Neural cell (in vitro differentiated cells): ENCODE measurements around the gene NYAP2. TPM values are rescaled to one million over a fixed set of nuclear protein-coding genes. Genes with fewer than 3 reads are reported as not detected.

Experiments used
- H2AFZ ChIP-seq: fragments of 200-600, 300-800 bp; sonication (generic), shearing (Covaris generic); 2 replicates; pipeline ENCODE4 v1.6.0; 2014; ENCODE audit warnings: low read depth, mild to moderate bottlenecking, antibody characterized with exemption, low read length, moderate library complexity
- H3F3A ChIP-seq: fragments of 200-600 bp; shearing (Covaris generic); 2 replicates; pipeline ENCODE4 v1.6.1; 2016; ENCODE audit warnings: mild to moderate bottlenecking, moderate library complexity, mixed read lengths, antibody characterized with exemption, low read length; ENCODE audit not compliant: insufficient read depth, poor library complexity, severe bottlenecking
- H3K27ac ChIP-seq: fragments of 200-600, 300-800 bp; sonication (generic), shearing (Covaris generic); 2 replicates; pipeline ENCODE4 v1.5.1; 2014; ENCODE audit warnings: mild to moderate bottlenecking, low read length, moderate library complexity
- H3K27me3 ChIP-seq: fragments of 300-800, 200-600 bp; sonication (generic), shearing (Covaris generic); 2 replicates; pipeline ENCODE4 v1.6.0; 2014; ENCODE audit warnings: mild to moderate bottlenecking, low read depth, low read length, moderate library complexity; ENCODE audit not compliant: insufficient read depth
- H3K36me3 ChIP-seq: fragments of 300-800, 200-600 bp; sonication (generic), shearing (Covaris generic); 2 replicates; pipeline ENCODE4 v1.5.1; 2014; ENCODE audit warnings: mild to moderate bottlenecking, antibody characterized with exemption, low read length, moderate library complexity; ENCODE audit not compliant: insufficient read depth
- H3K4me2 ChIP-seq: fragments of 300-800, 200-600 bp; sonication (generic), shearing (Covaris generic); 2 replicates; pipeline ENCODE4 v1.6.0; 2014; ENCODE audit warnings: mild to moderate bottlenecking, low read length
- H3K4me3 ChIP-seq: fragments of 300-800, 200-600 bp; sonication (generic), shearing (Covaris generic); 2 replicates; pipeline ENCODE4 v1.5.1; 2014; ENCODE audit warnings: mild to moderate bottlenecking, low read length, moderate library complexity
- H3K79me2 ChIP-seq: fragments of 200-600 bp; shearing (Covaris generic); replicated peaks from 2 replicates; pipeline ENCODE4 v1.6.0; 2014; ENCODE audit warnings: mild to moderate bottlenecking, low read length, moderate library complexity; ENCODE audit not compliant: insufficient read depth
- H3K9ac ChIP-seq: fragments of 300-800, 200-600 bp; sonication (generic), shearing (Covaris generic); 2 replicates; pipeline ENCODE4 v1.6.1; 2016; ENCODE audit warnings: mild to moderate bottlenecking, low read length, mixed read lengths
- H3K9me2 ChIP-seq: fragments of 200-600 bp; shearing (Covaris generic); 2 replicates; pipeline ENCODE4 v1.6.1; 2016; ENCODE audit warnings: mild to moderate bottlenecking, low read length, mixed read lengths; ENCODE audit not compliant: insufficient read depth
- H3K9me3 ChIP-seq: fragments of 200-600, 300-800 bp; sonication (generic), shearing (Covaris generic); 2 replicates; pipeline ENCODE4 v1.6.1; 2016; ENCODE audit warnings: mild to moderate bottlenecking, mixed run types, low read length, moderate library complexity, mixed read lengths
- H4K20me1 ChIP-seq: fragments of 200-600 bp; shearing (Covaris generic); 2 replicates; pipeline ENCODE4 v1.6.1; 2016; ENCODE audit warnings: mild to moderate bottlenecking, mixed run types; ENCODE audit not compliant: insufficient read depth
- EP300 ChIP-seq: fragments of 450-650 bp; conservative IDR thresholded peaks from 2 replicates; pipeline ENCODE4 v1.6.1; 2014; ENCODE audit warnings: antibody characterized with exemption, mild to moderate bottlenecking, moderate library complexity; ENCODE audit not compliant: poor library complexity, severe bottlenecking
- EZH2 ChIP-seq: fragments of 200-600, 300-800 bp; shearing (Covaris generic), sonication (generic); IDR thresholded peaks from 2 replicates; pipeline ENCODE4 v1.6.1; 2014; ENCODE audit warnings: antibody characterized with exemption, low read length, borderline replicate concordance, mild to moderate bottlenecking; ENCODE audit not compliant: insufficient read depth, poor library complexity, severe bottlenecking
- MXI1 ChIP-seq: fragments of 450-650 bp; conservative IDR thresholded peaks from 2 replicates; pipeline ENCODE4 v1.6.1; 2014; ENCODE audit warnings: antibody characterized with exemption, mild to moderate bottlenecking; ENCODE audit not compliant: poor library complexity, severe bottlenecking
- POLR2AphosphoS5 ChIP-seq: IDR thresholded peaks from 2 replicates; pipeline ENCODE4 v1.6.1; 2012
- RAD21 ChIP-seq: fragments of 450-650 bp; conservative IDR thresholded peaks from 2 replicates; pipeline ENCODE4 v1.6.1; 2014; ENCODE audit warnings: antibody characterized with exemption, mild to moderate bottlenecking, moderate library complexity
- SMC3 ChIP-seq: fragments of 450-650 bp; conservative IDR thresholded peaks from 2 replicates; pipeline ENCODE4 v1.6.1; 2014; ENCODE audit warnings: antibody characterized with exemption, mild to moderate bottlenecking, moderate library complexity; ENCODE audit not compliant: poor library complexity
- TAF1 ChIP-seq: IDR thresholded peaks from 2 replicates; pipeline ENCODE4 v1.6.1; 2012; ENCODE audit warnings: low read depth
- polyA plus RNA-seq: library from polyadenylated mRNA; depleted of rRNA; stranded (reverse); fragments of >200 nt; gene quantifications from 2 replicates; pipeline ENCODE4 v1.2.3, GENCODE V29; 2014
- TF ChIP-seq, protein P1 (sequence below): IDR thresholded peaks from 2 replicates; pipeline ENCODE4 v1.6.1; 2012; ENCODE audit warnings: borderline replicate concordance
- TF ChIP-seq, protein P2 (sequence below): fragments of 450-650 bp; IDR thresholded peaks from 2 replicates; pipeline ENCODE4 v1.5.1; 2014; ENCODE audit warnings: antibody characterized with exemption, mild to moderate bottlenecking, moderate library complexity; ENCODE audit not compliant: poor library complexity, severe bottlenecking

Gene NYAP2
- polyA plus RNA-seq, 1 donor from 2014 or later: 0.98 TPM

DNA sequence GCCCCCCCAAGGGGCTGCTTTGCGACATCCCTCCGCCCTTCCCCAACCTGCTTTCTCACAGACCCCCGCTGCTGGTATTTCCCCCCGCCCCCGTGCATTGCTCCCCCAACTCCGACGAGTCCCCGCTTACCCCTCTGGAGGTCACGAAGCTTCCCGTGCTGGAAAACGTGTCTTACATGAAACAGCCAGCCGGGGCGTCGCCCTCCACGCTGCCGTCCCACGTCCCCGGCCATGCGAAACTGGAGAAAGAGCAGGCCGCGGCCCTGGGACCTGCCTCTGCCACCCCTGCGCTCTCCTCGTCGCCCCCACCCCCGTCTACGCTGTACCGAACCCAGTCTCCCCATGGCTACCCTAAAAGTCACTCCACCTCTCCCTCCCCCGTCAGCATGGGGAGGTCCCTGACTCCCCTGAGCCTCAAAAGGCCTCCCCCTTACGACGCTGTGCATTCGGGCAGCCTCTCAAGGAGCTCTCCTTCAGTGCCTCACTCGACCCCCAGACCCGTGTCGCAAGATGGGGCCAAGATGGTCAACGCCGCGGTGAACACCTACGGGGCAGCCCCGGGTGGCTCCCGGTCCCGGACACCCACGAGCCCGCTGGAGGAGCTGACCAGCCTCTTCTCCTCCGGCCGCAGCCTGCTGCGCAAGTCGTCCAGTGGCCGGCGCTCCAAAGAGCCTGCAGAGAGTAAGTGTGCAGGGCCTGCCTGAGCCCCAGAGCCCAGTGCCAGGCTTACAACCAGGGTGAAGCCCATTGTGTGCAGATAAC, 183.0 kb downstream of the NYAP2 start:
- no peaks in the 10 kb centered on the region for H3F3A ChIP-seq
- no peak for TF ChIP-seq TAF1
- no peaks in the 10 kb centered on the region for H3K9me3 ChIP-seq
- H3K27me3 ChIP-seq: no peaks in the 10 kb centered on the region
- H3K36me3 ChIP-seq: peaks cover 8% of the 10 kb centered on the region
- H4K20me1 ChIP-seq: no peaks in the 10 kb centered on the region
- no peak overlapping the region for H2AFZ ChIP-seq
- H3K4me3 ChIP-seq: no peak overlapping the region
- H3K4me2 ChIP-seq: no peak overlapping the region
- H3K9me2 ChIP-seq: no peaks in the 10 kb centered on the region
- H3K79me2 ChIP-seq: no peaks in the 10 kb centered on the region
- no peak overlapping the region for H3K9ac ChIP-seq
- H3K27ac ChIP-seq: no peak overlapping the region

DNA sequence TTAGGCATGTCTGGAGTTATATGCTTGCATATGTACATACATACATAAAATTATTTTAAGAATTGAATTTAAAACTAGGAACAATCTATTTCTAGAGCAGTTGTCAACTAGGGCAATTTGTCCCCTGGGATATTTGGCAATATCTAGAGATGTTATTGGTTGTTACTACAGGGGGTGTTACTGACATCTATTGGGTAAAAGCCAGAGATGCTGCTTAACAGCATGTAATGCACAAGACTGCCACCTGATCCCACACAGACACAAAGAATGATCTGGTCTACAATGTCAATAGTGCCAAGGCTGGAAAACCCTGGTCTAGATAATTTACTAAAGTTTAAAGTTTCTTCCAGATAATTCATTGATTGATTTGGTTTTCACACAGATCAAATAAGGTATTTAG, 185.3 kb downstream of the NYAP2 start:
- H3K9ac ChIP-seq: no peak overlapping the region
- H4K20me1 ChIP-seq: no peaks in the 10 kb centered on the region
- no peak overlapping the region for H3K4me2 ChIP-seq
- no peak overlapping the region for H3K4me3 ChIP-seq
- no peaks in the 10 kb centered on the region for H3F3A ChIP-seq
- H3K27ac ChIP-seq: no peak overlapping the region
- H3K36me3 ChIP-seq: peaks cover 8% of the 10 kb centered on the region
- no peaks in the 10 kb centered on the region for H3K9me2 ChIP-seq
- TF ChIP-seq POLR2AphosphoS5 (no peak), SMC3 (no peak), EZH2 (no peak), EP300 (no peak), MXI1 (no peak), TAF1 (no peak), RAD21 (peak; percentile 52)
- TF ChIP-seq, protein P1, sequence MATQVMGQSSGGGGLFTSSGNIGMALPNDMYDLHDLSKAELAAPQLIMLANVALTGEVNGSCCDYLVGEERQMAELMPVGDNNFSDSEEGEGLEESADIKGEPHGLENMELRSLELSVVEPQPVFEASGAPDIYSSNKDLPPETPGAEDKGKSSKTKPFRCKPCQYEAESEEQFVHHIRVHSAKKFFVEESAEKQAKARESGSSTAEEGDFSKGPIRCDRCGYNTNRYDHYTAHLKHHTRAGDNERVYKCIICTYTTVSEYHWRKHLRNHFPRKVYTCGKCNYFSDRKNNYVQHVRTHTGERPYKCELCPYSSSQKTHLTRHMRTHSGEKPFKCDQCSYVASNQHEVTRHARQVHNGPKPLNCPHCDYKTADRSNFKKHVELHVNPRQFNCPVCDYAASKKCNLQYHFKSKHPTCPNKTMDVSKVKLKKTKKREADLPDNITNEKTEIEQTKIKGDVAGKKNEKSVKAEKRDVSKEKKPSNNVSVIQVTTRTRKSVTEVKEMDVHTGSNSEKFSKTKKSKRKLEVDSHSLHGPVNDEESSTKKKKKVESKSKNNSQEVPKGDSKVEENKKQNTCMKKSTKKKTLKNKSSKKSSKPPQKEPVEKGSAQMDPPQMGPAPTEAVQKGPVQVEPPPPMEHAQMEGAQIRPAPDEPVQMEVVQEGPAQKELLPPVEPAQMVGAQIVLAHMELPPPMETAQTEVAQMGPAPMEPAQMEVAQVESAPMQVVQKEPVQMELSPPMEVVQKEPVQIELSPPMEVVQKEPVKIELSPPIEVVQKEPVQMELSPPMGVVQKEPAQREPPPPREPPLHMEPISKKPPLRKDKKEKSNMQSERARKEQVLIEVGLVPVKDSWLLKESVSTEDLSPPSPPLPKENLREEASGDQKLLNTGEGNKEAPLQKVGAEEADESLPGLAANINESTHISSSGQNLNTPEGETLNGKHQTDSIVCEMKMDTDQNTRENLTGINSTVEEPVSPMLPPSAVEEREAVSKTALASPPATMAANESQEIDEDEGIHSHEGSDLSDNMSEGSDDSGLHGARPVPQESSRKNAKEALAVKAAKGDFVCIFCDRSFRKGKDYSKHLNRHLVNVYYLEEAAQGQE: no peak
- TF ChIP-seq, protein P2, sequence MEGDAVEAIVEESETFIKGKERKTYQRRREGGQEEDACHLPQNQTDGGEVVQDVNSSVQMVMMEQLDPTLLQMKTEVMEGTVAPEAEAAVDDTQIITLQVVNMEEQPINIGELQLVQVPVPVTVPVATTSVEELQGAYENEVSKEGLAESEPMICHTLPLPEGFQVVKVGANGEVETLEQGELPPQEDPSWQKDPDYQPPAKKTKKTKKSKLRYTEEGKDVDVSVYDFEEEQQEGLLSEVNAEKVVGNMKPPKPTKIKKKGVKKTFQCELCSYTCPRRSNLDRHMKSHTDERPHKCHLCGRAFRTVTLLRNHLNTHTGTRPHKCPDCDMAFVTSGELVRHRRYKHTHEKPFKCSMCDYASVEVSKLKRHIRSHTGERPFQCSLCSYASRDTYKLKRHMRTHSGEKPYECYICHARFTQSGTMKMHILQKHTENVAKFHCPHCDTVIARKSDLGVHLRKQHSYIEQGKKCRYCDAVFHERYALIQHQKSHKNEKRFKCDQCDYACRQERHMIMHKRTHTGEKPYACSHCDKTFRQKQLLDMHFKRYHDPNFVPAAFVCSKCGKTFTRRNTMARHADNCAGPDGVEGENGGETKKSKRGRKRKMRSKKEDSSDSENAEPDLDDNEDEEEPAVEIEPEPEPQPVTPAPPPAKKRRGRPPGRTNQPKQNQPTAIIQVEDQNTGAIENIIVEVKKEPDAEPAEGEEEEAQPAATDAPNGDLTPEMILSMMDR: peak; percentile 50
- H2AFZ ChIP-seq: no peak overlapping the region
- no peaks in the 10 kb centered on the region for H3K79me2 ChIP-seq
- H3K27me3 ChIP-seq: no peaks in the 10 kb centered on the region
- no peaks in the 10 kb centered on the region for H3K9me3 ChIP-seq
